Bronchus fibroblast of lung (primary cell): ENCODE data around the gene IL17D. TPM values are rescaled to one million over a fixed set of nuclear protein-coding genes. Genes with fewer than 3 reads are reported as not detected.

Experiments
- total RNA-seq: library from RNA; depleted of rRNA; stranded (reverse); fragments of >200 nt; gene quantifications from 2 replicates; pipeline ENCODE4 v1.2.3, GENCODE V29; 2015

IL17D gene
- total RNA-seq = 0.89 and 1.0 TPM in 2 replicates

GRCh38 chr13:20702915-20703779 lies at the start of gene IL17D:
IL17D (plus strand) TSS chr13:20703699; CDS start chr13:20704002, 303 bp downstream.

Other genes starting within 250 kb of the IL17D start
- 10.4 and 15.3 TPM in 2 replicates for gene CRYL1, start 177.8 kb upstream of the IL17D start, total RNA-seq
- gene IFT88, start 136.5 kb upstream of the IL17D start, total RNA-seq = 7.4 and 10.1 TPM in 2 replicates
- 7.2 and 11.3 TPM in 2 replicates for gene EEF1AKMT1, start 70.3 kb downstream of the IL17D start, total RNA-seq
- 13.7 and 14.6 TPM in 2 replicates for gene XPO4, start 199.0 kb downstream of the IL17D start, total RNA-seq